Lower lobe of right lung (tissue), 2 donors: ENCODE results near the gene PRKN. TPM values are rescaled to one million over a fixed set of nuclear protein-coding genes. Genes with fewer than 3 reads are reported as not detected.

Experiments used
- ATAC-seq, 2 donors: fragments of 200-7000 bp; cut with Tn5 transposase; one replicate each; pipeline ENCODE4 v1.9.1; 2020 to 2022; ENCODE audit warnings: mild to moderate bottlenecking in 2 of 2, moderate library complexity in 2 of 2
- DNase-seq: peaks from one replicate; pipeline ENCODE4 v3.0.0-alpha.2; 2020
- H3K27ac ChIP-seq: fragments of 200-600 bp; one replicate; pipeline ENCODE4 v1.8.0; 2022
- H3K27me3 ChIP-seq: fragments of 200-600 bp; one replicate; pipeline ENCODE4 v1.8.0; 2022; ENCODE audit warnings: low read depth
- H3K36me3 ChIP-seq: fragments of 200-600 bp; one replicate; pipeline ENCODE4 v1.8.0; 2022; ENCODE audit warnings: mild to moderate bottlenecking
- H3K4me1 ChIP-seq: fragments of 200-600 bp; one replicate; pipeline ENCODE4 v1.8.0; 2022
- H3K4me3 ChIP-seq: fragments of 200-600 bp; one replicate; pipeline ENCODE4 v1.8.0; 2022; ENCODE audit warnings: mild to moderate bottlenecking
- H3K9me3 ChIP-seq: fragments of 200-600 bp; one replicate; pipeline ENCODE4 v1.8.0; 2022
- intact Hi-C: fragments of 100-400 bp; cut with DNase I; formaldehyde crosslinking; loops from one replicate; pipeline ENCODE4 v1.11.0; 2022
- total RNA-seq: library from RNA; stranded (reverse); fragmentation: NEBNext Ultra II Directional; extraction: Animal tissue kit (Norgen Biotek cat#: 25700); gene quantifications from one replicate; pipeline ENCODE4 v1.2.1, GENCODE V29; 2021
- TF ChIP-seq, protein P1 (sequence below): fragments of 200-600 bp; IDR thresholded peaks from one replicate; pipeline ENCODE4 v1.8.0; 2022; ENCODE audit warnings: antibody characterized with exemption, mild to moderate bottlenecking
- donor health status: DM: no; HTN: yes; CAD: no; lungs with severe emphysema.

The PRKN gene
- total RNA-seq, 1 donor from 2014 or later, result 6.1 TPM

DNA sequence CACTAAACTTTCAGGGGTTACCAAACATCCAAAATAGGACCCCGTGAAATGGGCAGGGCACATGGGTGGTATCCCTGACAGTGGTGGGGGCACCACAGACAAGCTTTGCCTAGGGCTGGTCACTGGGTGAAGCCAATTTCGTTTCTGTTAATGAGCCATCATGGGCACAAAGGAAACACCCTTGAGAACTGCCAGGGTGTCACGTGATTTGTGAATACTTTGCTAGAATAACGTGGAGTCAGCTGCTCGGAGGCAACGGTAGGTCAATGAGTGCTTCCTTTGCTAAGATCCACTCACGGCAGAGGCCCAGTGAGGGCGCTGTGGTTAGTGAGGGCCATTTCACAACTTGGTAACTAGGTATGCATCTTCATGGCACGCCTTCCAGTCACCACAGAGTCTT lies 1366.0 kb downstream of the PRKN start:
- no peak for ATAC-seq
- Histone ChIP-seq H3K4me3 (no peak overlapping the region), H3K9me3 (no peaks in the 10 kb centered on the region), H3K4me1 (no peaks in the 10 kb centered on the region), H3K27ac (no peak overlapping the region), H3K36me3 (no peaks in the 10 kb centered on the region), H3K27me3 (no peaks in the 10 kb centered on the region)
- no peak for DNase-seq
- TF ChIP-seq, protein P1, sequence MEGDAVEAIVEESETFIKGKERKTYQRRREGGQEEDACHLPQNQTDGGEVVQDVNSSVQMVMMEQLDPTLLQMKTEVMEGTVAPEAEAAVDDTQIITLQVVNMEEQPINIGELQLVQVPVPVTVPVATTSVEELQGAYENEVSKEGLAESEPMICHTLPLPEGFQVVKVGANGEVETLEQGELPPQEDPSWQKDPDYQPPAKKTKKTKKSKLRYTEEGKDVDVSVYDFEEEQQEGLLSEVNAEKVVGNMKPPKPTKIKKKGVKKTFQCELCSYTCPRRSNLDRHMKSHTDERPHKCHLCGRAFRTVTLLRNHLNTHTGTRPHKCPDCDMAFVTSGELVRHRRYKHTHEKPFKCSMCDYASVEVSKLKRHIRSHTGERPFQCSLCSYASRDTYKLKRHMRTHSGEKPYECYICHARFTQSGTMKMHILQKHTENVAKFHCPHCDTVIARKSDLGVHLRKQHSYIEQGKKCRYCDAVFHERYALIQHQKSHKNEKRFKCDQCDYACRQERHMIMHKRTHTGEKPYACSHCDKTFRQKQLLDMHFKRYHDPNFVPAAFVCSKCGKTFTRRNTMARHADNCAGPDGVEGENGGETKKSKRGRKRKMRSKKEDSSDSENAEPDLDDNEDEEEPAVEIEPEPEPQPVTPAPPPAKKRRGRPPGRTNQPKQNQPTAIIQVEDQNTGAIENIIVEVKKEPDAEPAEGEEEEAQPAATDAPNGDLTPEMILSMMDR, result no peak
- intact Hi-C loops, result no loop called here

DNA sequence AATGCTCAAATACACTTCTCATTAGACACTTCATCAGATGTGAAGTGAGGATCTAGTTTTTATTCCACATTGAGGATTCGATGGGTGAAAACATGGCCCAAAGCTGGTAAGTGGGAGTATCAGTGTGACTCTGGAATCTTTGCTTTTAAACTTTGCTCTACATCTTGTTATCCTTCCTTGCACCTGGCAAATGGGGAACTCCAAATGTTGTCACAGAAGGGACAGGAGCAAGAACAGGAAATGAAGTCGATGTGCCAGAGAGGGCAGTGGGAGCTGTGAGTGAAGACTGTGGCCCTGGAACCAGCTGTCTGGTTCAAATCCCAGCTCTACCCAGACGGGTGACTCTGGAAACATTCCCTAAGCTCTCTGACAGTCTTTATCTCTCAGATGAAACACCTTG lies 1367.0 kb downstream of the PRKN start:
- TF ChIP-seq, protein P1, result no peak
- intact Hi-C loops, result no loop called here
- no peaks in the 10 kb centered on the region for H3K9me3 ChIP-seq
- DNase-seq (no peak), ATAC-seq (no peak)
- no peak overlapping the region for H3K27ac ChIP-seq
- H3K4me1 ChIP-seq, result no peaks in the 10 kb centered on the region
- H3K36me3 ChIP-seq, result no peaks in the 10 kb centered on the region
- H3K27me3 ChIP-seq, result no peaks in the 10 kb centered on the region
- no peak overlapping the region for H3K4me3 ChIP-seq

- no peak for ATAC-seq
- H3K27me3 ChIP-seq, result no peaks in the 10 kb centered on the region
- H3K9me3 ChIP-seq, result no peaks in the 10 kb centered on the region
- intact Hi-C loops, result no loop called here
- TF ChIP-seq, protein P1, result no peak
- no peak for DNase-seq
- H3K4me1 ChIP-seq, result no peaks in the 10 kb centered on the region
- H3K36me3 ChIP-seq, result no peaks in the 10 kb centered on the region
- H3K4me3 ChIP-seq, result no peak overlapping the region
- H3K27ac ChIP-seq, result no peak overlapping the region
Measured at GRCh38 chr6:161359618-161359945, 1368.0 kb downstream of the PRKN start.

DNA sequence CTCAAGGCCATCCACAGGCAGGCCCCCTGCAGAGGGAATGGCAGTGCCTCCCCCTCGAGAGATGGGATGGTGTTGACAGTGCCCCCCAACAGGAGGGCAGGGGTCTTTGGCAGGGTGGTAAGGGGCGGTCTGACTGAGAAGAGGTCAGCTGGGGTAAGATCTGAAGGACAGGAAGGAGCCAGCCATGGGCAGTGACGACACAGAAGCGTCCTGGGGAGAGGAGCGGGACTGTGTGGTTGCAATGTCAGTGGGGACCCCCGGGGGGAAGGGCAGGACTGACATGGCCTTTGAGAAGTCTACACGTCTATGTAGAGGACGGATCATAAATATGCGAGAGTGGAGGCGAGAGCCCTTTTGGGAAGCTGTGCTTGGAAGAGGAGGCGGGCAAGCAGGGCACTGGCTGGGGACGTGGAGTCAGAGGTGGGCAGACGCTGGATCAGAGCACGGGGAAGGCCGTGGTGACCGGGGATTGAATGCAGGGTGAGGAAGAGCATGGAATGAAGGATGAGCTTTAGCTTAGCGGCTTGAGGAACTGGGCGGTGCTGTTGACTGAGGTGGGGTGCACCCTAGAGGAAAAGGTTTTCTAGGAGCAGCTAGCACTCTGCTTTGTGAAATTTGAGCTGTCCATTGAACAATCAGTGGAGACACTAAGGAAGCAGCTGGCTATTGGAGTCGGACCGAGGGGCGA lies 1371.3 kb downstream of the PRKN start:
- no peaks in the 10 kb centered on the region for H3K36me3 ChIP-seq
- no peak overlapping the region for H3K4me3 ChIP-seq
- no peaks in the 10 kb centered on the region for H3K9me3 ChIP-seq
- DNase-seq, result no peak
- no peaks in the 10 kb centered on the region for H3K27me3 ChIP-seq
- peak; percentile 21 to 45 for ATAC-seq
- TF ChIP-seq, protein P1, result no peak
- H3K4me1 ChIP-seq, result no peaks in the 10 kb centered on the region
- peak overlapping the region; percentile 11 for H3K27ac ChIP-seq
- intact Hi-C loops, result no loop called here

GRCh38 chr6:161355696-161356095 lies 1371.9 kb downstream of the PRKN start:
- TF ChIP-seq, protein P1, result no peak
- no peaks in the 10 kb centered on the region for H3K27me3 ChIP-seq
- no peaks in the 10 kb centered on the region for H3K9me3 ChIP-seq
- no peak overlapping the region for H3K4me3 ChIP-seq
- H3K27ac ChIP-seq, result no peak overlapping the region
- intact Hi-C loops, result no loop called here
- ATAC-seq, result peak; percentile 73 to 78
- no peaks in the 10 kb centered on the region for H3K36me3 ChIP-seq
- H3K4me1 ChIP-seq, result no peaks in the 10 kb centered on the region
- no peak for DNase-seq

GRCh38 chr6:161354956-161355355 lies 1372.6 kb downstream of the PRKN start:
- intact Hi-C loops, result no loop called here
- TF ChIP-seq, protein P1, result no peak

More at GRCh38 chr6:161354956-161355355, 1372.6 kb downstream of the PRKN start:
- Histone ChIP-seq H3K36me3 (no peaks in the 10 kb centered on the region), H3K4me3 (no peak overlapping the region), H3K4me1 (no peaks in the 10 kb centered on the region), H3K9me3 (no peaks in the 10 kb centered on the region), H3K27me3 (no peaks in the 10 kb centered on the region), H3K27ac (no peak overlapping the region)
- ATAC-seq (no peak), DNase-seq (no peak)
